Heart right ventricle (tissue), 12 donors: ENCODE results near the gene FAM240B. TPM values are rescaled to one million over a fixed set of nuclear protein-coding genes. Genes with fewer than 3 reads are reported as not detected.

ENCODE experiments used
- polyA plus RNA-seq, 2 donors: library from polyadenylated mRNA; stranded (reverse); fragments of 200-250 nt; gene quantifications; one replicate each; pipeline ENCODE4 v1.2.3, GENCODE V29; 2013
- total RNA-seq, 10 donors: library from RNA; stranded (reverse); fragmentation: NEBNext Ultra II Directional in 3 of 10; extraction: Animal tissue kit (Norgen Biotek cat#: 25700) in 3 of 10; gene quantifications; one replicate each; pipeline versions ENCODE4 v1.2.1 to v1.2.4, GENCODE V29; 2021 to 2023
- donor health status: ischemic (EF 13 %, LVEDD 7.1; RV severe dilation, severe dysfunction).
- donor health status: healthy with polysubstance abuse.
- donor health status: DM: no; HTN: yes; CAD: no.
- donor health status: DM: no; HTN: no; CAD: no.
- donor health status: ischemic (EF 25% LVEDD 6.9; RV normal size, moderate dysfunction).
- donor health status: ischemic (EF 25% LVEDD 5.7; RV mildly dilated, moderate dysfunction).
- donor health status: healthy.
- donor health status: nonischemic (EF 11% LVEDD 7.7; RV severe dilation, severe dysfunction).
- donor health status: DM: yes; HTN: yes; CAD: no.
- donor health status: PGD.
- donor health status: ischemic (EF 29% LVEDD 5.4; RV normal size, mild dysfunction).
- donor health status: nonischemic (EF 23%, LVEDD 6.1; RV moderate dilation, normal function).

FAM240B gene
- total and polyA plus RNA-seq, 12 donors: not detected

Other genes with a start within 250 kb of the FAM240B start
- 1 to 10 TPM in 8 of 10 donors, under 1 TPM in 2; 0.22 to 5.5 (median 3.1) TPM for gene ANKRD18A, start 99.5 kb downstream of the FAM240B start, total RNA-seq
- 1 to 10 TPM in 1 of 2 donors, under 1 TPM in 1; 0.75 to 1.9 TPM for gene ANKRD18A, start 99.5 kb downstream of the FAM240B start, polyA plus RNA-seq